Measurements from ENCODE around the gene BACE1.

The BACE1 gene

GRCh38 chr11:117295438-117296137 lies 20.5 kb downstream of the BACE1 start:
- Histone ChIP-seq H3K4me3 (ENCODE audit: low read depth, low read length) (no peak overlapping the region), H3K79me2 (ENCODE audit: control insufficient read depth, insufficient read depth, low read length, unreplicated experiment) (no peaks in the 10 kb centered on the region), H3K27ac (ENCODE audit: low read depth, low read length) (no peak overlapping the region), H3K27me3 (ENCODE audit: insufficient read depth, low read length) (no peaks in the 10 kb centered on the region), H2AFZ (ENCODE audit: low read length, unreplicated experiment) (no peak overlapping the region), H3K36me3 (ENCODE audit: insufficient read depth, low read length) (peaks cover 7% of the 10 kb centered on the region; the same call in 1 of the 2 replicates), H3K4me1 (ENCODE audit: control insufficient read depth, insufficient read depth, low read length, unreplicated experiment) (no peaks in the 10 kb centered on the region)

- Histone ChIP-seq H3K27me3 (ENCODE audit: insufficient read depth, low read length) (no peaks in the 10 kb centered on the region), H3K79me2 (ENCODE audit: control insufficient read depth, insufficient read depth, low read length, unreplicated experiment) (no peaks in the 10 kb centered on the region), H3K36me3 (ENCODE audit: insufficient read depth, low read length) (peaks cover 23% of the 10 kb centered on the region; the same call in 1 of the 2 replicates), H3K4me1 (ENCODE audit: control insufficient read depth, insufficient read depth, low read length, unreplicated experiment) (no peaks in the 10 kb centered on the region), H3K4me3 (ENCODE audit: low read depth, low read length) (no peak overlapping the region), H2AFZ (ENCODE audit: low read length, unreplicated experiment) (no peak overlapping the region), H3K27ac (ENCODE audit: low read depth, low read length) (no peak overlapping the region)
These were observed 23.4 kb downstream of the BACE1 start for GRCh38 chr11:117292616-117293015.

DNA sequence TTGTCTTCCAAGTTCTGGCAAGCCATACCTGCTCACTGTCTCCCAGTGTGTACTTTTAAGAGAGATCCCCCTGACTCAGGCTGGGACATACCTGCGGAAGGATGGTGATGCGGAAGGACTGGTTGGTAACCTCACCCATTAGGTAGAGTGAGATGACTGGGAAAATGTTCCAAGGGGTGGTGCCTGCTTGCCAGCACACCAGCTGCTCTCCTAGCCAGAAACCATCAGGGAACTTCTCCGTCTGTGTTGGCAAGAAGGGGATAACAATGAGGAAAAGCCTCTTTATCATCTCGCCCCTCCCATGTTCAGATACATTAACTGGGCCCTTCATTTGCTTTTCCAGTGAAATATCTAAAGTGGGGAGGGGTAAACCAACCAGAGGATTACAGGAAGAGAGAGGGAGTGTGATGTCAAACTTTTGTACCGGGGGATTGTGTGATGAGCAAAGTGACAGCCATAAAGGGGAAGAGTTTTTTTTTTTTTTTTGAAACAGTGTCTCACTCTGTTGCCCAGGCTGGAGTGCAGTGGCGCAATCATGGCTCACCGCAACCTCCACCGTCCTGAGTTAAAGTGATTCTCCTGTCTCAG lies 25.2 kb downstream of the BACE1 start, which contains the start of gene BACE1-AS:
BACE1-AS (plus strand) TSS at position 538 of the 588 bp plus-strand sequence.
- no peaks in the 10 kb centered on the region for H3K4me1 ChIP-seq (ENCODE audit: control insufficient read depth, insufficient read depth, low read length, unreplicated experiment)
- H3K4me3 ChIP-seq (ENCODE audit: low read depth, low read length) = no peak within 1 kb of the TSS
- H3K27me3 ChIP-seq (ENCODE audit: insufficient read depth, low read length) = no peaks in the 10 kb centered on the region
- no peak within 1 kb of the TSS for H3K27ac ChIP-seq (ENCODE audit: low read depth, low read length)
- H2AFZ ChIP-seq (ENCODE audit: low read length, unreplicated experiment) = no peak within 1 kb of the TSS
- no peaks in the 10 kb centered on the region for H3K79me2 ChIP-seq (ENCODE audit: control insufficient read depth, insufficient read depth, low read length, unreplicated experiment)
- H3K36me3 ChIP-seq (ENCODE audit: insufficient read depth, low read length) = peaks cover 23% of the 10 kb centered on the region; the same call in 1 of the 2 replicates

DNA sequence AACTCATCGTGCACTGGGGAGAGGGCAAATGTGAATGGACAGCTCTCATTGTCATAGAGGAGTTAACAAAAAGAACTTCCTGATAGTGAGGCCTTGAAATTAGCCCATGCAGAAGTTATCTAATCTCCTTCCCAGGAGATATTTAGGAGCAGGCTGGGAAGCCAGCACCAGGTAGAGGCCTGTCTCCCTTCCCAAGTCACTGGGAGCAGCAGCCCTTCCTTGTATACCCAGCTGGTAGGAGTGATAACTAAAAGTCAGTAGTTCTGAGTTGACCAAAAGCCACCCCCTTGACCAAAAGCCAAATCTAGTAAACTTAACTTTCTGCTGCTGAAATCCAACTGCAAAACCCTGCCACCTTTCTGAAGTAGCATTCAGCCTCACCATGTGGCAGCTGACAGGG lies 26.3 kb downstream of the BACE1 start:
- Histone ChIP-seq H3K4me3 (ENCODE audit: low read depth, low read length) (no peak overlapping the region), H3K27ac (ENCODE audit: low read depth, low read length) (no peak overlapping the region), H3K27me3 (ENCODE audit: insufficient read depth, low read length) (no peaks in the 10 kb centered on the region), H3K36me3 (ENCODE audit: insufficient read depth, low read length) (peaks cover 23% of the 10 kb centered on the region; the same call in 1 of the 2 replicates), H2AFZ (ENCODE audit: low read length, unreplicated experiment) (no peak overlapping the region), H3K4me1 (ENCODE audit: control insufficient read depth, insufficient read depth, low read length, unreplicated experiment) (no peaks in the 10 kb centered on the region), H3K79me2 (ENCODE audit: control insufficient read depth, insufficient read depth, low read length, unreplicated experiment) (no peaks in the 10 kb centered on the region)

DNA sequence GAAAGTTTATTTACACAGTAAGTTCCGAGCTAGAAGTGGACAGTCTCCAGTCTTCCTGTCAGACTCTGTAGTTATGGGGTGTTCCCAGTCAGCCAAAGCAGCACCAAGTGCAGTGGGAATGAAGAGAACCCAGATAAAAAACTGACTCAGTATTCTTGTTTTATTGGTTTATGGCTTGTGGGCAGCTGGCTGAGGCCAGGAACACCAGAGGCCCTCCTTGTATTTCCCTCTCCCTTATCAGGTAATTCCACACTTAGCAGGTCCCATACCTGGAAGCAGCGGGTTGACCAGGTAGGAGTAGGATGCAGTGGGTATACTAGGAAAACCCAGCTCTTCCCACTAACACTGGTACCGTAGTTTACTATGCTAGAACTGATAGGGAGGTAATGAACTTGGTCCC lies 28.4 kb downstream of the BACE1 start:
- Histone ChIP-seq H3K79me2 (ENCODE audit: control insufficient read depth, insufficient read depth, low read length, unreplicated experiment) (no peaks in the 10 kb centered on the region), H3K4me1 (ENCODE audit: control insufficient read depth, insufficient read depth, low read length, unreplicated experiment) (no peaks in the 10 kb centered on the region), H3K27ac (ENCODE audit: low read depth, low read length) (no peak overlapping the region), H3K27me3 (ENCODE audit: insufficient read depth, low read length) (no peaks in the 10 kb centered on the region), H3K4me3 (ENCODE audit: low read depth, low read length) (no peak overlapping the region), H2AFZ (ENCODE audit: low read length, unreplicated experiment) (no peak overlapping the region), H3K36me3 (ENCODE audit: insufficient read depth, low read length) (peaks cover 24% of the 10 kb centered on the region)

GRCh38 chr11:117286588-117286987 lies 29.5 kb downstream of the BACE1 start:
- H3K4me1 ChIP-seq (ENCODE audit: control insufficient read depth, insufficient read depth, low read length, unreplicated experiment) = peaks cover 7% of the 10 kb centered on the region
- peaks cover 28% of the 10 kb centered on the region for H3K36me3 ChIP-seq (ENCODE audit: insufficient read depth, low read length)
- H3K4me3 ChIP-seq (ENCODE audit: low read depth, low read length) = no peak overlapping the region
- H3K27ac ChIP-seq (ENCODE audit: low read depth, low read length) = no peak overlapping the region
- no peak overlapping the region for H2AFZ ChIP-seq (ENCODE audit: low read length, unreplicated experiment)
- no peaks in the 10 kb centered on the region for H3K27me3 ChIP-seq (ENCODE audit: insufficient read depth, low read length)
- H3K79me2 ChIP-seq (ENCODE audit: control insufficient read depth, insufficient read depth, low read length, unreplicated experiment) = no peaks in the 10 kb centered on the region

- H3K4me3 ChIP-seq (ENCODE audit: low read depth, low read length) = no peak overlapping the region
- peaks cover 9% of the 10 kb centered on the region for H3K36me3 ChIP-seq (ENCODE audit: insufficient read depth, low read length)
- peaks cover 20% of the 10 kb centered on the region for H3K4me1 ChIP-seq (ENCODE audit: control insufficient read depth, insufficient read depth, low read length, unreplicated experiment)
- H3K79me2 ChIP-seq (ENCODE audit: control insufficient read depth, insufficient read depth, low read length, unreplicated experiment) = no peaks in the 10 kb centered on the region
- no peak overlapping the region for H2AFZ ChIP-seq (ENCODE audit: low read length, unreplicated experiment)
- H3K27me3 ChIP-seq (ENCODE audit: insufficient read depth, low read length) = no peaks in the 10 kb centered on the region
- H3K27ac ChIP-seq (ENCODE audit: low read depth, low read length) = no peak overlapping the region
These were observed 32.0 kb downstream of the BACE1 start for GRCh38 chr11:117284053-117284452.

DNA sequence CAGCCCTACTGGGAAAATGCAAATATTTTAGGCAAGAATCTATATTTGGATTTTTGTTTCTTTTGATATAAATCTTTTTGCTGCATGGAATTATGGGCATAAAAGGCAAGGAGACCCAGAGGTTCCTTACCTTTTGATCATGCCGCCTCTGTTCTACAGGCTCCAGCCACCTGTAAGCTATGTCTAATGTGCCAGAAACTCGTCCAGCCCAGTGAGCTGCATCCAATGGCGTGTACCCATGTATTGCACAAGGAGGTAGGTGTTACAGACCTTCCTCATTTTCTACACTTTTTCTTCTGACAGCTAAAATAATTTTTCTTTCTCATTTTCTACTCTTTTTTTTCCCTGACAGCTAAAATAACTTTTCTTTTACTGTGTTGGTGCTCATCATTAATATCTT lies 33.1 kb downstream of the BACE1 start:
- Histone ChIP-seq H3K36me3 (ENCODE audit: insufficient read depth, low read length) (peaks cover 8% of the 10 kb centered on the region), H2AFZ (ENCODE audit: low read length, unreplicated experiment) (no peak overlapping the region), H3K27ac (ENCODE audit: low read depth, low read length) (no peak overlapping the region; the same call in 1 of the 2 replicates), H3K4me3 (ENCODE audit: low read depth, low read length) (no peak overlapping the region), H3K79me2 (ENCODE audit: control insufficient read depth, insufficient read depth, low read length, unreplicated experiment) (no peaks in the 10 kb centered on the region), H3K4me1 (ENCODE audit: control insufficient read depth, insufficient read depth, low read length, unreplicated experiment) (peaks cover 20% of the 10 kb centered on the region), H3K27me3 (ENCODE audit: insufficient read depth, low read length) (no peaks in the 10 kb centered on the region)

GRCh38 chr11:117281869-117282268 lies 34.2 kb downstream of the BACE1 start:
- Histone ChIP-seq H3K36me3 (ENCODE audit: insufficient read depth, low read length) (peaks cover 8% of the 10 kb centered on the region), H3K79me2 (ENCODE audit: control insufficient read depth, insufficient read depth, low read length, unreplicated experiment) (no peaks in the 10 kb centered on the region), H3K27me3 (ENCODE audit: insufficient read depth, low read length) (no peaks in the 10 kb centered on the region), H2AFZ (ENCODE audit: low read length, unreplicated experiment) (no peak overlapping the region), H3K27ac (ENCODE audit: low read depth, low read length) (peak overlapping the region; percentile 85), H3K4me3 (ENCODE audit: low read depth, low read length) (no peak overlapping the region), H3K4me1 (ENCODE audit: control insufficient read depth, insufficient read depth, low read length, unreplicated experiment) (peaks cover 20% of the 10 kb centered on the region)

DNA sequence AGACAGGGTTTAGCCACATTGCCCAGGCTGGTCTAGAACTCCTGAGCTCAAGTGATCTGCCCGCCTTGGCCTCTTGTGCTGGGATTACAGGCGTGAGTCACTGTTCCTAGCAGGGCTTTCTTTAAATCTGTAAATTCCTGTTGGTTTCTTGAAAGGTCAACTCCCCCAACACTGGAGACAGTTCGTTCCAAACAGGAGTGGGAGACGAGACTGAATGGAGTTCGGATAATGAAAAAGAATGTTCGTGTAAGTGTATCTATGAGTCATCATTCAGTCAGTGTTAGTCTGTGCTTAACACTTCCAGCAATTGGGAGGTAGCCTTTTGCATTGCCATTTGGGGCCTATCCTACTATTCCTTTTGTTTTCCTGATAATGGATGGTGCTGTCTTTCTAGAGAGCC lies 34.9 kb downstream of the BACE1 start:
- Histone ChIP-seq H2AFZ (ENCODE audit: low read length, unreplicated experiment) (no peak overlapping the region), H3K36me3 (ENCODE audit: insufficient read depth, low read length) (peaks cover 8% of the 10 kb centered on the region), H3K4me3 (ENCODE audit: low read depth, low read length) (no peak overlapping the region; the same call in 1 of the 2 replicates), H3K27me3 (ENCODE audit: insufficient read depth, low read length) (no peaks in the 10 kb centered on the region), H3K79me2 (ENCODE audit: control insufficient read depth, insufficient read depth, low read length, unreplicated experiment) (no peaks in the 10 kb centered on the region), H3K27ac (ENCODE audit: low read depth, low read length) (peak overlapping the region; percentile 85), H3K4me1 (ENCODE audit: control insufficient read depth, insufficient read depth, low read length, unreplicated experiment) (peaks cover 21% of the 10 kb centered on the region)

All from ACC112 (cell line).